ENCODE results near the gene GLRA1.

GLRA1 gene

GRCh38 chr5:151924564-151925301 lies at the start of gene GLRA1:
Gene GLRA1 (minus strand): TSS chr5:151924851. CDS start chr5:151924549, 302 bp downstream.
- DNase-seq, result peak; percentile 9

- no peak for DNase-seq
Observed at GRCh38 chr5:151970885-151971284, 46.2 kb upstream of the GLRA1 start.

- DNase-seq, result no peak
Observed at GRCh38 chr5:151967865-151968264, 43.2 kb upstream of the GLRA1 start.

GRCh38 chr5:151966046-151966445 lies 41.4 kb upstream of the GLRA1 start:
- no peak for DNase-seq

- DNase-seq, result no peak
Observed at GRCh38 chr5:151964471-151964870, 39.8 kb upstream of the GLRA1 start.

- no peak for DNase-seq
Observed at GRCh38 chr5:151961557-151961956, 36.9 kb upstream of the GLRA1 start.

- no peak for DNase-seq
Observed at GRCh38 chr5:151958111-151958510, 33.5 kb upstream of the GLRA1 start.

- DNase-seq, result no peak
Observed at GRCh38 chr5:151956725-151957124, 32.1 kb upstream of the GLRA1 start.

GRCh38 chr5:151954255-151954654 lies 29.6 kb upstream of the GLRA1 start:
- DNase-seq, result no peak

GRCh38 chr5:151953833-151954232 lies 29.2 kb upstream of the GLRA1 start:
- DNase-seq, result no peak

- no peak for DNase-seq
Observed at GRCh38 chr5:151952238-151952637, 27.6 kb upstream of the GLRA1 start.

- no peak for DNase-seq
Observed at GRCh38 chr5:151950706-151951105, 26.1 kb upstream of the GLRA1 start.

GRCh38 chr5:151949701-151950308 lies 25.2 kb upstream of the GLRA1 start:
- no peak for DNase-seq

- no peak for DNase-seq
Observed at GRCh38 chr5:151949113-151949512, 24.5 kb upstream of the GLRA1 start.

GRCh38 chr5:151947931-151948608 lies 23.4 kb upstream of the GLRA1 start:
- no peak for DNase-seq

- no peak for DNase-seq
Observed at GRCh38 chr5:151937851-151938250, 13.2 kb upstream of the GLRA1 start.

- no peak for DNase-seq
Observed at GRCh38 chr5:151935135-151935695, 10.6 kb upstream of the GLRA1 start.

GRCh38 chr5:151931260-151931659 lies 6.6 kb upstream of the GLRA1 start:
- no peak for DNase-seq

GRCh38 chr5:151926188-151926587 lies 1.5 kb upstream of the GLRA1 start:
- DNase-seq, result no peak

GRCh38 chr5:151925340-151925739 lies 689 bp upstream of the GLRA1 start:
- DNase-seq, result no peak

GRCh38 chr5:151923866-151924476 lies 680 bp downstream of the GLRA1 start:
- DNase-seq, result no peak

- DNase-seq, result no peak
Observed at GRCh38 chr5:151921916-151922315, 2.7 kb downstream of the GLRA1 start.

- DNase-seq, result no peak
Observed at GRCh38 chr5:151917904-151918303, 6.7 kb downstream of the GLRA1 start.
